A549 treated with CpdA at 1 μM for 4 hours (cell line): ENCODE data around the gene NOVA2. TPM values are rescaled to one million over a fixed set of nuclear protein-coding genes. Genes with fewer than 3 reads are reported as not detected.

Experiments used
- total RNA-seq: library from RNA; stranded (reverse); fragments of 200-300 nt; extraction: Qiagen RNA extraction; gene quantifications from 5 replicates; pipeline ENCODE4 v1.2.3, GENCODE V29; 2022; ENCODE audit warnings: low read depth

Gene NOVA2
- total RNA-seq = 0.08 to 0.20 TPM (median 0.11 TPM) in 5 replicates

GRCh38 chr19:45973553-45974338 lies at the start of gene NOVA2:
NOVA2 (minus strand) TSS chr19:45973865; CDS start chr19:45973351, 514 bp downstream.

GRCh38 chr19:46022431-46023310 lies 49.0 kb upstream of the NOVA2 start, which contains the start of gene PGLYRP1:
PGLYRP1 (minus strand) TSS chr19:46023053; CDS start chr19:46023021, 32 bp downstream.

GRCh38 chr19:45994998-45995714 lies 21.5 kb upstream of the NOVA2 start, which contains the start of gene CCDC61:
CCDC61 (plus strand) TSS chr19:45995467; CDS start chr19:46003019, 7,552 bp downstream.

GRCh38 chr19:45913874-45914830 lies 59.5 kb downstream of the NOVA2 start, which contains the start of gene NANOS2:
NANOS2 (minus strand) TSS chr19:45914778; CDS start chr19:45914693, 85 bp downstream.

GRCh38 chr19:45901912-45902650 lies 71.6 kb downstream of the NOVA2 start, which contains the start of gene MYPOP:
MYPOP (minus strand) TSS chr19:45902613; CDS start chr19:45901773, 840 bp downstream.

GRCh38 chr19:45885556-45886426 lies 87.9 kb downstream of the NOVA2 start, which contains the start of gene IRF2BP1:
IRF2BP1 (minus strand) TSS chr19:45886141; CDS start chr19:45885774, 367 bp downstream.

Other genes starting within 250 kb of the NOVA2 start
- 8.9 to 11.1 TPM (median 10.6 TPM) in 5 replicates for gene FBXO46, start 243.0 kb downstream of the NOVA2 start, total RNA-seq
- 0.05 to 0.16 TPM (median 0.06 TPM) in 4 of 5 replicates, not detected in the other for gene MEIOSIN, start 240.4 kb downstream of the NOVA2 start, total RNA-seq
- gene SIX5, start 204.6 kb downstream of the NOVA2 start, total RNA-seq = 19.5 to 36.8 TPM (median 31.1 TPM) in 5 replicates
- gene DMPK, start 191.4 kb downstream of the NOVA2 start, total RNA-seq = 36.9 to 58.2 TPM (median 54.8 TPM) in 5 replicates
- 23.6 to 40.1 TPM (median 35.8 TPM) in 5 replicates for gene DMWD, start 181.0 kb downstream of the NOVA2 start, total RNA-seq
- gene RSPH6A, start 158.6 kb downstream of the NOVA2 start, total RNA-seq = 0.03 TPM in 1 of 5 replicates, not detected in the others
- gene SYMPK, start 110.7 kb downstream of the NOVA2 start, total RNA-seq = 59.7 to 84.4 TPM (median 77.3 TPM) in 5 replicates
- 0.76 to 1.2 TPM (median 0.94 TPM) in 5 replicates for gene FOXA3, start 109.5 kb downstream of the NOVA2 start, total RNA-seq
- gene IRF2BP1, start 87.7 kb downstream of the NOVA2 start, total RNA-seq = 21.0 to 39.5 TPM (median 37.8 TPM) in 5 replicates
- gene MYPOP, start 71.3 kb downstream of the NOVA2 start, total RNA-seq = 6.5 to 12.1 TPM (median 10.7 TPM) in 5 replicates
- not detected in 5 replicates for gene NANOS2, start 59.1 kb downstream of the NOVA2 start, total RNA-seq
- gene CCDC61, start 21.6 kb upstream of the NOVA2 start, total RNA-seq = 2.9 to 6.1 TPM (median 4.5 TPM) in 5 replicates
- not detected in 5 replicates for gene PGLYRP1, start 49.2 kb upstream of the NOVA2 start, total RNA-seq
- gene IGFL4, start 67.1 kb upstream of the NOVA2 start, total RNA-seq = 0.37 to 0.74 TPM (median 0.51 TPM) in 5 replicates
- 0.17 to 0.38 TPM (median 0.24 TPM) in 3 of 5 replicates, not detected in the others for gene IGFL3, start 150.8 kb upstream of the NOVA2 start, total RNA-seq
- gene IGFL2, start 174.4 kb upstream of the NOVA2 start, total RNA-seq = 0.20 to 1.2 TPM (median 0.83 TPM) in 5 replicates